Measurements from ENCODE around the gene GPC5.

The GPC5 gene

DNA sequence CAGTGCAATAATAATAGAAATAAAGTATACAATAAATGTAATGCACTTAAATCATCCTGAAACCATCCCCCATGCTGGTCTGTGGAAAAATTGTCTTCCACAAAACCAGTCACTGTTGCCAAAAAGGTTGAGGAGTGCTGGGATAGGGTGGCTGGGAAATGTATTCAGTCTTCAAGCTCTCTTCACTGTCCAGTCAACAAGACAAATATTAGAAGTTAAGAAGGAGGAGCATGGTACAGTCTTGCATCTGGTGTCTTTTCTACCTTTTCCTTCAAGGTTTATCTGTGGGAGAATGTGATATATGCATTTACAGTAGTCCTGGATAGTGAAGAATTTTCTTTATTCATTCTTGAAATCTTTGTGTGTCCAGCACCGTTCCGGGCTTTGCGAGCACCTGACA is 203.4 kb downstream of the GPC5 start:
- H3K27ac ChIP-seq = no peak overlapping the region
- H3K36me3 ChIP-seq (ENCODE audit: insufficient read depth) = no peaks in the 10 kb centered on the region
- H3K4me3 ChIP-seq (IDR thresholded peaks at IDR 0.05; ENCODE audit: insufficient read depth, low read depth, low read length) = no peak overlapping the region
- H4K20me1 ChIP-seq (ENCODE audit: insufficient read depth) = no peaks in the 10 kb centered on the region
- H3K4me1 ChIP-seq (ENCODE audit: low read depth, poor library complexity, severe bottlenecking) = no peaks in the 10 kb centered on the region
- H3K9ac ChIP-seq = no peak overlapping the region
- no peaks in the 10 kb centered on the region for H3K27me3 ChIP-seq (ENCODE audit: insufficient read depth, low read depth)
- no peaks in the 10 kb centered on the region for H3K79me2 ChIP-seq (ENCODE audit: insufficient read depth, low read depth)
- no peak overlapping the region for H3K4me2 ChIP-seq
- TF ChIP-seq, protein P1, sequence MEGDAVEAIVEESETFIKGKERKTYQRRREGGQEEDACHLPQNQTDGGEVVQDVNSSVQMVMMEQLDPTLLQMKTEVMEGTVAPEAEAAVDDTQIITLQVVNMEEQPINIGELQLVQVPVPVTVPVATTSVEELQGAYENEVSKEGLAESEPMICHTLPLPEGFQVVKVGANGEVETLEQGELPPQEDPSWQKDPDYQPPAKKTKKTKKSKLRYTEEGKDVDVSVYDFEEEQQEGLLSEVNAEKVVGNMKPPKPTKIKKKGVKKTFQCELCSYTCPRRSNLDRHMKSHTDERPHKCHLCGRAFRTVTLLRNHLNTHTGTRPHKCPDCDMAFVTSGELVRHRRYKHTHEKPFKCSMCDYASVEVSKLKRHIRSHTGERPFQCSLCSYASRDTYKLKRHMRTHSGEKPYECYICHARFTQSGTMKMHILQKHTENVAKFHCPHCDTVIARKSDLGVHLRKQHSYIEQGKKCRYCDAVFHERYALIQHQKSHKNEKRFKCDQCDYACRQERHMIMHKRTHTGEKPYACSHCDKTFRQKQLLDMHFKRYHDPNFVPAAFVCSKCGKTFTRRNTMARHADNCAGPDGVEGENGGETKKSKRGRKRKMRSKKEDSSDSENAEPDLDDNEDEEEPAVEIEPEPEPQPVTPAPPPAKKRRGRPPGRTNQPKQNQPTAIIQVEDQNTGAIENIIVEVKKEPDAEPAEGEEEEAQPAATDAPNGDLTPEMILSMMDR (conservative IDR thresholded peaks at IDR 0.05; ENCODE audit: low read depth, low read length) = no peak
- no peak overlapping the region for H2AFZ ChIP-seq (ENCODE audit: low read depth)

DNA sequence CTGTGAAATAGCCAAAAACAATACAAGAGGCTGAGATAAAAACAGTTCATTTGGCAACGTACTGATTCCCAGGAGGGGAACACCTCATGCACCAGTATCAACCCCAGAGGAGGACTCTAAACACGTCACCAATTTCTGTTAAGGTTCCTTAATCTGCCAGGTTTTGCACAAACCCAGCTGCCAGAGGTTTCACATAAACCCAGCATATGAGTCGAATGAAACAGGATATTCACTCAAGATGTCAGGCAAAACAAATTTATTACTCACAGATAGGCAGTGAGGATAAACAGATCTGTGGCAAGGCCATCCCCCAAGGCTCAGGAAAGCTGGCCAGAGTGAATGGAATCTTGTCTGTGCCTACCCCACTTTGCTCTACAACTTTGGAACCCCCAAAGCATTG is 210.9 kb downstream of the GPC5 start:
- no peaks in the 10 kb centered on the region for H3K36me3 ChIP-seq (ENCODE audit: insufficient read depth)
- no peaks in the 10 kb centered on the region for H3K79me2 ChIP-seq (ENCODE audit: insufficient read depth, low read depth)
- H2AFZ ChIP-seq (ENCODE audit: low read depth) = no peak overlapping the region
- H4K20me1 ChIP-seq (ENCODE audit: insufficient read depth) = no peaks in the 10 kb centered on the region
- H3K27me3 ChIP-seq (ENCODE audit: insufficient read depth, low read depth) = no peaks in the 10 kb centered on the region
- no peaks in the 10 kb centered on the region for H3K4me1 ChIP-seq (ENCODE audit: low read depth, poor library complexity, severe bottlenecking)
- no peak overlapping the region for H3K4me2 ChIP-seq
- no peak overlapping the region for H3K27ac ChIP-seq
- H3K4me3 ChIP-seq (IDR thresholded peaks at IDR 0.05; ENCODE audit: insufficient read depth, low read depth, low read length) = no peak overlapping the region
- no peak overlapping the region for H3K9ac ChIP-seq
- TF ChIP-seq, protein P1 (conservative IDR thresholded peaks at IDR 0.05; ENCODE audit: low read depth, low read length) = no peak

DNA sequence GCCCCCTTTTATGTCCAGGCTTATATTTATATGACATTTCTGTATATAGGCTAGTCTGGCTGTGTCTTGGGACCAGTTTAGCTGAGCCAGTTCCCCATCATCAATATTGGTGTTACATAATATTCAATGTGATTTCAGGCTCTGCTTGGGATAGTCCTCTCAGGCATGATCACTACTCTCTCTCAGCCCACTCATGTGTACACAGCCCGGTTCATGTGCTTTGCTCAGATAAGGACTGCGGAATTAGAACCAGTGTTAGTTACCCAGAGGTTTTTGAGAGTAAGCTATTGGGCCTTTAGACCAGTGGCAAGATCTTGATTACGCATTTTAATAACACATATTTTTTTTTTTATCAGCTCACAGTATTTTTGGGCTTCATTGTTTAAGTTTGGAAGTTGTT is 219.9 kb downstream of the GPC5 start:
- no peaks in the 10 kb centered on the region for H3K4me1 ChIP-seq (ENCODE audit: low read depth, poor library complexity, severe bottlenecking)
- no peaks in the 10 kb centered on the region for H3K27me3 ChIP-seq (ENCODE audit: insufficient read depth, low read depth)
- no peaks in the 10 kb centered on the region for H4K20me1 ChIP-seq (ENCODE audit: insufficient read depth)
- H3K27ac ChIP-seq = no peak overlapping the region
- H3K9ac ChIP-seq = no peak overlapping the region
- no peaks in the 10 kb centered on the region for H3K36me3 ChIP-seq (ENCODE audit: insufficient read depth)
- H3K4me3 ChIP-seq (IDR thresholded peaks at IDR 0.05; ENCODE audit: insufficient read depth, low read depth, low read length) = no peak overlapping the region
- H3K4me2 ChIP-seq = no peak overlapping the region
- no peak overlapping the region for H2AFZ ChIP-seq (ENCODE audit: low read depth)
- H3K79me2 ChIP-seq (ENCODE audit: insufficient read depth, low read depth) = no peaks in the 10 kb centered on the region
- TF ChIP-seq, protein P1 (conservative IDR thresholded peaks at IDR 0.05; ENCODE audit: low read depth, low read length) = no peak

DNA sequence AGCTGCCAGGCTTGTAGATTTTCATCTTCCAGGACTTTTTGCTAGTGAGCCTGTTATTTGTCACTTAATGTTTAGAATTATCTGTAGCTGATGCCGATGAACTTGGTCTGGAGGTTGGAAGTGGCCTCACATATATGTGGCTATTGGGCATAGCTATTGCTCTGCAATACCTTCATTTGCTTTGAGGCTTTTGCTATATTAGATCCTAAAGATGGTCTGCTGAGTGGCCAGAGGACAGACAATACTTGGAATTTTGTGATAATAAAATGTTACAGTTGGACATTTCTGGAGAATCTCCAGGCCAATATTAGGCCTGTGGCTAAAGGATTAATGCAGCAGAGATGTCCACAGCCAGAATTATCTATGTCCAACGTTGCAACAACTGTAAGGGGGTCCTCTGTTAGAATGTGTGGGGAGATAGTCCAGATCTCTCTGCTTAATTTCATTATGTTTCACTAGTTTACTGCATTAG is 222.3 kb downstream of the GPC5 start:
- Histone ChIP-seq H3K79me2 (ENCODE audit: insufficient read depth, low read depth) (no peaks in the 10 kb centered on the region), H3K4me1 (ENCODE audit: low read depth, poor library complexity, severe bottlenecking) (no peaks in the 10 kb centered on the region), H4K20me1 (ENCODE audit: insufficient read depth) (no peaks in the 10 kb centered on the region), H3K4me2 (no peak overlapping the region), H3K27ac (no peak overlapping the region), H2AFZ (ENCODE audit: low read depth) (no peak overlapping the region), H3K27me3 (ENCODE audit: insufficient read depth, low read depth) (no peaks in the 10 kb centered on the region), H3K9ac (no peak overlapping the region), H3K36me3 (ENCODE audit: insufficient read depth) (no peaks in the 10 kb centered on the region), H3K4me3 (IDR thresholded peaks at IDR 0.05; ENCODE audit: insufficient read depth, low read depth, low read length) (no peak overlapping the region)
- TF ChIP-seq, protein P1 (conservative IDR thresholded peaks at IDR 0.05; ENCODE audit: low read depth, low read length) = no peak
